HL-60 (cell line): ENCODE data around the gene XK.

ENCODE experiments used
- POLR2AphosphoS5 ChIP-seq: IDR thresholded peaks from 2 replicates; pipeline ENCODE4 v1.6.1; 2012; ENCODE audit warnings: low read depth
- TF ChIP-seq, protein P1 (sequence below): IDR thresholded peaks from one replicate; pipeline ENCODE4 v1.5.1; 2011; ENCODE audit warnings: low read length, control low read depth, inconsistent platforms; ENCODE audit not compliant: insufficient read depth

DNA sequence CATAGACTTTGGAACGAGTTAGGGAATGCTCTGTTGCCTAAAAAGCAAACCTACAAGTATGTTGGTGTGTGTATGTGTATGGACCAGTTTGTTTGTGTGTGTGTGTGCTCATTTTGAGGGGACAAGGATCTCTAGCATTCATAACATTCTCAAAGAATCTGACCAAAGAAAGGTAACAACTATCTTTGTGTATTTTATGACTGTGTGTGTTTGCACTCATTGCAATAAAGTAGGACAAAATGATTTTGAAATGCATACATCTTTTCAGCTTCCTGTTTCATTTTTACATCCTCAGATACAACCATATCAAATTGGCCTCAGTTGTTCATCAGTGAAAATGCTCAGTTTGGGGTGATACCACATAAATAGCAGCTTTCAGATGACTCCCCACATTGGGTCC, 8.3 kb upstream of the XK start:
- TF ChIP-seq, protein P1, sequence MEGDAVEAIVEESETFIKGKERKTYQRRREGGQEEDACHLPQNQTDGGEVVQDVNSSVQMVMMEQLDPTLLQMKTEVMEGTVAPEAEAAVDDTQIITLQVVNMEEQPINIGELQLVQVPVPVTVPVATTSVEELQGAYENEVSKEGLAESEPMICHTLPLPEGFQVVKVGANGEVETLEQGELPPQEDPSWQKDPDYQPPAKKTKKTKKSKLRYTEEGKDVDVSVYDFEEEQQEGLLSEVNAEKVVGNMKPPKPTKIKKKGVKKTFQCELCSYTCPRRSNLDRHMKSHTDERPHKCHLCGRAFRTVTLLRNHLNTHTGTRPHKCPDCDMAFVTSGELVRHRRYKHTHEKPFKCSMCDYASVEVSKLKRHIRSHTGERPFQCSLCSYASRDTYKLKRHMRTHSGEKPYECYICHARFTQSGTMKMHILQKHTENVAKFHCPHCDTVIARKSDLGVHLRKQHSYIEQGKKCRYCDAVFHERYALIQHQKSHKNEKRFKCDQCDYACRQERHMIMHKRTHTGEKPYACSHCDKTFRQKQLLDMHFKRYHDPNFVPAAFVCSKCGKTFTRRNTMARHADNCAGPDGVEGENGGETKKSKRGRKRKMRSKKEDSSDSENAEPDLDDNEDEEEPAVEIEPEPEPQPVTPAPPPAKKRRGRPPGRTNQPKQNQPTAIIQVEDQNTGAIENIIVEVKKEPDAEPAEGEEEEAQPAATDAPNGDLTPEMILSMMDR: no peak
- TF ChIP-seq POLR2AphosphoS5: no peak
